ENCODE results near the gene RUNDC3A. TPM values are rescaled to one million over a fixed set of nuclear protein-coding genes. Genes with fewer than 3 reads are reported as not detected.
A peak's percentile ranks its signal among the peaks of the same experiment; 100 is the strongest.

The RUNDC3A gene
- total and polyA plus RNA-seq, 2 of the 13 experiments (the other 11 are each of a cell fraction or from before 2014, with no cell fraction given): 0.25 TPM; not detected in 1

GRCh38 chr17:44323359-44324091 is 15.1 kb downstream of the RUNDC3A start (continued):
- no peak for TF ChIP-seq CBX2 (IDR thresholded peaks at IDR 0.05; ENCODE audit: low read depth, low read length)
- no peak for TF ChIP-seq CBX2 (CRISPR knock-in tag; IDR thresholded peaks at IDR 0.05; ENCODE audit: low read depth)
- TF ChIP-seq ONECUT2 (CRISPR knock-in tag; IDR thresholded peaks at IDR 0.05): no peak
- TF ChIP-seq TEF (CRISPR knock-in tag; IDR thresholded peaks at IDR 0.05): no peak
- TF ChIP-seq ZNF615 (CRISPR knock-in tag; IDR thresholded peaks at IDR 0.05; ENCODE audit: borderline replicate concordance): 0 out of 2 replicates have a peak, but pooled peaks have one; percentile 43
- TF ChIP-seq CHD2 (IDR thresholded peaks at IDR 0.05; ENCODE audit: low read depth, low read length): no peak
- no peak for TF ChIP-seq ZKSCAN8 (CRISPR knock-in tag; IDR thresholded peaks at IDR 0.05; ENCODE audit: borderline replicate concordance)
- TF ChIP-seq ATF7 (IDR thresholded peaks at IDR 0.05): no peak
- TF ChIP-seq ATF7 (CRISPR knock-in tag; IDR thresholded peaks at IDR 0.05): no peak
- no peak for TF ChIP-seq ARNTL (CRISPR knock-in tag; IDR thresholded peaks at IDR 0.05)
- 0 out of 2 replicates have a peak, but pooled peaks have one; percentile 7 for TF ChIP-seq ZNF713 (CRISPR knock-in tag; IDR thresholded peaks at IDR 0.05)
- TF ChIP-seq ATM (IDR thresholded peaks at IDR 0.05; ENCODE audit: borderline replicate concordance): no peak
- 0 out of 2 replicates have a peak, but pooled peaks have one; percentile 34 for TF ChIP-seq ZNF724P (CRISPR knock-in tag; IDR thresholded peaks at IDR 0.05; ENCODE audit: borderline replicate concordance)
- TF ChIP-seq NONO (IDR thresholded peaks at IDR 0.05): no peak
- peak; percentile 16; the same call in 1 of the 2 replicates for TF ChIP-seq NONO (CRISPR knock-in tag; conservative IDR thresholded peaks at IDR 0.05)
- no peak for TF ChIP-seq CREB3 (CRISPR knock-in tag; IDR thresholded peaks at IDR 0.05)
- no peak for TF ChIP-seq ZNF503 (CRISPR knock-in tag; IDR thresholded peaks at IDR 0.05)
- TF ChIP-seq ZNF20 (CRISPR knock-in tag; IDR thresholded peaks at IDR 0.05): no peak
- 0 out of 2 replicates have a peak, but pooled peaks have one; percentile 35 for TF ChIP-seq ESRRA (CRISPR knock-in tag; IDR thresholded peaks at IDR 0.05; ENCODE audit: low read depth)
- no peak for TF ChIP-seq TSC22D2 (CRISPR knock-in tag; IDR thresholded peaks at IDR 0.05; ENCODE audit: borderline replicate concordance)
- TF ChIP-seq AFF4 (CRISPR knock-in tag; IDR thresholded peaks at IDR 0.05): no peak
